Endothelial cell of umbilical vein (primary cell): ENCODE results near the gene EREG.

Experiments
- CTCF ChIP-seq, 2 donors: IDR thresholded peaks; 1 replicate in 1 of 2; 2 replicates in 1 of 2; pipeline ENCODE4 v1.5.1; 2011; ENCODE audit warnings: low read length in 2 of 2, mild to moderate bottlenecking in 2 of 2, moderate library complexity in 2 of 2, control low read depth in 1 of 2, inconsistent platforms in 1 of 2, low read depth in 1 of 2; ENCODE audit not compliant: insufficient read depth in 1 of 2; ENCODE audit errors: extremely low read depth in 1 of 2
- EZH2 ChIP-seq: IDR thresholded peaks from 2 replicates; pipeline ENCODE4 v1.6.1; 2012; ENCODE audit warnings: borderline replicate concordance, low read depth, mild to moderate bottlenecking, moderate library complexity, low read length, inconsistent platforms; ENCODE audit not compliant: severe bottlenecking
- POLR2AphosphoS5 ChIP-seq: IDR thresholded peaks from 2 replicates; pipeline ENCODE4 v1.6.1; 2012; ENCODE audit warnings: low read depth, mild to moderate bottlenecking, control low read depth, low read length, moderate library complexity; ENCODE audit not compliant: insufficient read depth

GRCh38 chr4:74319470-74319869, 45.5 kb upstream of the EREG start:
- TF ChIP-seq EZH2 = no peak
- TF ChIP-seq POLR2AphosphoS5 = no peak
- no peak for TF ChIP-seq CTCF (IDR thresholded peaks at IDR 0.05; ENCODE audit: extremely low read depth in 1 of 2, insufficient read depth in 1 of 2, low read depth in 1 of 2, low read length in 2 of 2)
